SK-N-MC (cell line): ENCODE results near the gene TECR.

Experiments
- DNase-seq: peaks from one replicate; pipeline ENCODE4 v3.0.0-alpha.2; 2011; ENCODE audit warnings: low read depth, low spot score
- H3K27ac ChIP-seq: fragments of 200-600 bp; sonication (generic); 2 replicates; pipeline ENCODE4 v1.5.1; 2016; ENCODE audit warnings: mixed run types
- H3K36me3 ChIP-seq: fragments of 200-600 bp; sonication (generic); 2 replicates; pipeline ENCODE4 v1.6.1; 2017; ENCODE audit warnings: antibody characterized with exemption, low read length, mixed read lengths; ENCODE audit not compliant: insufficient read depth
- H3K4me3 ChIP-seq: fragments of 200-600 bp; sonication (generic); 2 replicates; pipeline ENCODE4 v1.5.1; 2016
- H3K9ac ChIP-seq: fragments of 200-600 bp; sonication (generic); 2 replicates; pipeline ENCODE4 v1.8.0; 2017; ENCODE audit warnings: mixed run types, mixed read lengths; ENCODE audit not compliant: insufficient read length
- H3K9me3 ChIP-seq: fragments of 200-600 bp; sonication (generic); 2 replicates; pipeline ENCODE4 v1.6.1; 2017; ENCODE audit warnings: low read depth, mild to moderate bottlenecking, antibody characterized with exemption, low read length, moderate library complexity, mixed read lengths
- EZH2 ChIP-seq: fragments of 200-600 bp; sonication (generic); IDR thresholded peaks from one replicate; pipeline ENCODE4 v1.6.1; 2017; ENCODE audit warnings: antibody characterized with exemption
- FOXP2 ChIP-seq: optimal IDR thresholded peaks from 2 replicates; pipeline ENCODE3; 2011; ENCODE audit warnings: mild to moderate bottlenecking, moderate library complexity; ENCODE audit not compliant: insufficient read depth; ENCODE audit errors: extremely low read length, control extremely low read depth
- POLR2AphosphoS5 ChIP-seq: IDR thresholded peaks from 2 replicates; pipeline ENCODE4 v1.6.1; 2012; ENCODE audit warnings: mild to moderate bottlenecking, low read depth, low read length, borderline replicate concordance

Gene TECR

DNA sequence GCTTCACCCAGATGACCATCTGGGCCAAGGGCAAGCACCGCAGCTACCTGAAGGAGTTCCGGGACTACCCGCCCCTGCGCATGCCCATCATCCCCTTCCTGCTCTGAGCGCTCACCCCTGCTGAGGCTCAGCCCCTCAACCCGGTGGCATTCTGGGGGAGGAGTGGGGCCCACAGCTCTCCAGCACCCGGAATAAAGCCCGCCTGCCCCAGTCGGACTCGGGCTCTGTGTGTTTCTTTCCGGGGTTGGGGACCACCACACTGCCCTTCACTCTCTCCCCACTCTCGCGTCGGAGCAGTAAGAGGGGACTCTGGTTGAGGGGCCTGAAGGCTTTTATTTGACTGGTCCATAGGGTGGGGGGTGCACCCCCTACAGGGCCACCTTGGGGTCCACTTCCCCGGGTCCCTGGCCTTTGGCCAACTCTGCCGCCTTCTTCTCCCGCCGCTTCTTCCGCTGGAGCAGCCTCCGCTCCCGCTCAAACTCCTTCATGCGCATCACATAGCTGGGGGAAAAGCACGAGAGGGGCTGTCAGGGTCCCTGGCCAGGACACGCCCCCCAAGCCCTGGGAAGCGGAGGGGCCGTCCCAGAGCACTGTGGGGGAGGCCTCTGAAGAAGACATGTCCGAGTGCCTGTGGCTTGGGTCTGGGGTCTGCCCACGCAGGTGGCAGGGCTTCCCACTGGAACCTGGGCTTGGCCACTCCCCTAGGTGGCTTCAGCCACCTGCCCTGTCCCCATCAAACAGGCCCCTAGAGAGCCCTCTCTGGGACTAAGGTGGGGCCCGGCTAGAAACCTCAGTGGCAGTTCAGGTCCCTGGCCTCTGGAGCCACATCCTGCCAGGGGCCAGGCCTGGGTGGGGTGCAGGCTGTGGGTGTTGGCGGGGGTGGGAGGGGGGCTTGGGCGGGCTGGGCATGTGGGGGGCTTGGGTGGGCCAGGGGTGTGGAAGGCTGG lies 36.6 kb downstream of the TECR start:
- no peak for DNase-seq
- H3K4me3 ChIP-seq, result no peak overlapping the region
- no peaks in the 10 kb centered on the region for H3K9me3 ChIP-seq
- TF ChIP-seq EZH2, result no peak
- no peak overlapping the region for H3K9ac ChIP-seq
- no peak overlapping the region for H3K27ac ChIP-seq
- peaks cover 24% of the 10 kb centered on the region; the same call in 1 of the 2 replicates for H3K36me3 ChIP-seq

DNA sequence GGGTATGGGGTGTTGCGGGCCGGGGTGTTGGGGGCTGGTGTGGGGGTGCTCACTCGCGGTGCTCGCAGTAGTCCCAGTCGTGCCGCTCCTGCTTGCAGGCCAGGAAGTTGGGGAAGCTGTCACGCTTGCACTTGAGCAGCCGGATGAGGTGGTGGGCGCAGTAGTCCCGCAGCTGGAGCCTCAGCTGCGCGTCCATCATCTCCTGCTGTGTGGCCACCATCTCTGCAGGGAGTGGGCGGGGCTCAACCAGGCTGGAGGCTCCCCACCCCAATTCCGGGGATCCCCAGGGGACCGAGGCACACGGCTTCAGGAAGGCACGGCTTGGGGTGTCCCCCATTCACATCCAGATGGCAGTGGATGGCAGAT lies 37.3 kb downstream of the TECR start:
- Histone ChIP-seq H3K4me3 (no peak overlapping the region), H3K27ac (no peak overlapping the region), H3K9ac (no peak overlapping the region), H3K36me3 (peaks cover 24% of the 10 kb centered on the region; the same call in 1 of the 2 replicates), H3K9me3 (no peaks in the 10 kb centered on the region)
- no peak for DNase-seq
- TF ChIP-seq POLR2AphosphoS5 (no peak; the same call in 1 of the 2 replicates), FOXP2 (no peak), EZH2 (no peak)

DNA sequence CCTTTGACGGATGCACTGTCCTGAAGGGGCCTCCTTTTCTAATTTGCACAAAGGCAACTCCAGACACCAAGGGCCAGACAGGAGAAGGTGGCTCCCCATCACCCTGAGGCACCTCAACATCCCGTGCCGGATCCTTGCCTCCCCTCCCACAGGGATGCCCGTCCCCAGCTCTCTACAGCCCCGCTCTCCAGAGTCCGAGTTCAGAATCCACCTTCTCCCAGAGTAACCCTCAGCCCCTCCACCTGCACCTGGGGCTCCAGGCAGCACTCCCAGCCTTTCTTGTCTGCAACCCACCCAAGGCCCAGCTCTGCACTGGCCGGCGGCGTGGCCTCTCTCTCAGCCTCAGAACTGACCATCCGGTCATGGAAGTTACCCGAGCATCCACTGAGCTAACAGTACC lies 37.7 kb downstream of the TECR start:
- no peak for DNase-seq
- no peak overlapping the region for H3K9ac ChIP-seq
- H3K4me3 ChIP-seq, result no peak overlapping the region
- TF ChIP-seq EZH2 (no peak), FOXP2 (no peak), POLR2AphosphoS5 (no peak)
- peaks cover 24% of the 10 kb centered on the region; the same call in 1 of the 2 replicates for H3K36me3 ChIP-seq
- H3K9me3 ChIP-seq, result no peaks in the 10 kb centered on the region
- H3K27ac ChIP-seq, result no peak overlapping the region

DNA sequence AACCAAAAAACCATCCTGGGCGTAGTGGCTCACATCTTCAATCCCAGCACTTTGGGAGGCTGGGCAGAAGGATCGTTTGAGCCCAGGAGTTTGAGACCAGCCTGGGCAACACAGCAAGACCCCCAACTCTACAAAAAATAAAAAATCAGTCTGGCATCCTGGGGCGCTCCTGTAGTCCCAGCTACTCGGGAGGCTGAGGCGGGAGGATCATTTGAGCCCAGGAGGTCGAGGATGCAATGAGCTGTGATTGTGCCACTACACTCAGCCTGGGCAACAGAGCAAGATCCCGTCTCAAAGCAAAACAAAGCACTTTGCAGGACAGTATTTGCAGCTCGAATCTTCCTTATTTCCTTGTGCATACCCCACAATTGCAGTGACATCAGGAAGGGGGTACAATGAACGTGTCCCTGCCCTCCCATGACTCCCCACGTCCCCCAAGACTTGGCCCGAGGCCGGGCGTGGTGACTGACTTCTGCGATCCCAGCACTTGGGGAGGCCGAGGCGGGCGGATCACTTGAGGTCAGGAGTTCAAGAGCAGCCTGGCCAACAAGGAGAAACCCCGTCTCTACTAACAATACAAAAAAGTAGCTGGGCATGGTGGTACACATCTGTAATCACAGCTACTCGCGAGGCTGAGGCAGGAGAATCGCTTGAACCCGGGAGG lies 41.6 kb downstream of the TECR start:
- H3K4me3 ChIP-seq, result peak overlapping the region; percentile 86
- H3K27ac ChIP-seq, result no peak overlapping the region
- H3K36me3 ChIP-seq, result peaks cover 7% of the 10 kb centered on the region; the same call in 1 of the 2 replicates
- no peak for DNase-seq
- H3K9me3 ChIP-seq, result no peaks in the 10 kb centered on the region
- TF ChIP-seq POLR2AphosphoS5 (no peak), FOXP2 (no peak), EZH2 (no peak)
- peak overlapping the region; percentile 86 for H3K9ac ChIP-seq

DNA sequence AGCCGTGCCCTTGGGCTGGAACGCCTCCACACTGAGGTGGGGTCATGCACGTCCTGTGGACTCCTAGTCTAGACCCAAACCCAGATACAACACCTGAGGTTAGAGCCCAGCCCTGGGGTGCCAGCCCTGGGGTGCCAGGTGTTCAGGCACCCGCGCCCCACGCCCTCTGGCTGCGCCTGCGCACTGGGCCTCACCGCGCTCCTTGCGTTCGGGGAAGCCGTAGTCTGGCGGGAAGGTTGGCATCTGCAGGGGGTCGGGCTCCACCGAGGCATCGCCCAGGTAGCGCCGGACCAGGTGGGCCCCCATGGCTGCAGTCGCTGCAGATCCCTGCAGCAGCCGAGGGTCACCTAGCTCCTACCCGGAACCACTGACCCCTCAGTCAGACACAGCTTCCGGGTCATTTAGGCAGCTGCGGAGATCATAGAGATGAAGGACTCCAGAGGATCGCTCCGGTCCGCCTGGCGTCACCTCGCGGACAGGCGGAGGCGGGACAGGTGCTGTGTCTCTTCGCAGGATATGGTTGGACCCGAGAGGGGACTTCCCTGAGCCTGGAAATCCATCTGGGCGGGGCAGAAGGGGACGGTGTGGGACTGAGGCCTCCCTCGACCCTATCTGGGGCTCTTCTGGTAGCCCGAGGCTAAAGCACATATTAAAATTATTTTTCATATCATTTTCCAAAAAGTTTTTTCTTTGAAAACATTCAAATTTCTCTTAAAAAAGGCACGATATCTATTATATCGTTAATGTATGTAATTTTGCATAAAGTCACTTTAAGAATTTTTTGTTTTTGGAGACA lies 42.5 kb downstream of the TECR start, which contains the start of gene NDUFB7:
Gene NDUFB7 (minus strand): TSS at position 372 of the 796 bp plus-strand sequence. CDS start 66 bp downstream, at position 306.
- peak within 1 kb of the TSS; percentile 86 for H3K9ac ChIP-seq
- no peak within 1 kb of the TSS for H3K27ac ChIP-seq
- H3K4me3 ChIP-seq, result peak within 1 kb of the TSS; percentile 86
- no peaks in the 10 kb centered on the region for H3K9me3 ChIP-seq
- H3K36me3 ChIP-seq, result peaks cover 4% of the 10 kb centered on the region; the same call in 1 of the 2 replicates
- peak; percentile 71 for DNase-seq
- TF ChIP-seq POLR2AphosphoS5 (peak; percentile 80), FOXP2 (peak; percentile 22), EZH2 (no peak)

DNA sequence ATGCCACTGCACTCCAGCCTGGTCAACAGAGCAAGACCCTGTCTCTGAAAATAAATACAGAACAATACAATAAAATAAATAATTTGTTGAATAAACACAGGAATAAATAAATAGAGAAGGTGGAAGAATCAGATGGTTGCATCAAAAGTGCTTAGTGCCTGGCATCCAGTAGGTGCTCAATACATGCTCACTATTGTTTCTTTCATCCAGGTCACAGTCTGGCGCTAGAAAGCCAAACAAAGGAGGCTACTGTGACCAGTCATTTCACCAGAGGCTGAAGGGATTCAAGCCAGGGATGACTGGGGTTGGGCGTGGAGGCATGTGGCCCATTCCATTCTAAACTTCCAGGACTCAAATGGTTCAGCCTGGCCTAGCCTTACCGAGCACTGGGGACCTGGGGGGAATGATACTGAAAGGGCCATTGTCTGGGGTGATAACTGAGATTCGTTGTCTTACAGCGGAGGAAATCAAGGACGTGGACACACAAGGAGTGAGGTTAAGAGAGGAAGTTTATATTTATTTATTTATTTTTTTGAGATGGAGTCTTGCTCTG lies 46.1 kb downstream of the TECR start:
- no peak for TF ChIP-seq FOXP2
- no peak for TF ChIP-seq EZH2
- no peak for TF ChIP-seq POLR2AphosphoS5

DNA sequence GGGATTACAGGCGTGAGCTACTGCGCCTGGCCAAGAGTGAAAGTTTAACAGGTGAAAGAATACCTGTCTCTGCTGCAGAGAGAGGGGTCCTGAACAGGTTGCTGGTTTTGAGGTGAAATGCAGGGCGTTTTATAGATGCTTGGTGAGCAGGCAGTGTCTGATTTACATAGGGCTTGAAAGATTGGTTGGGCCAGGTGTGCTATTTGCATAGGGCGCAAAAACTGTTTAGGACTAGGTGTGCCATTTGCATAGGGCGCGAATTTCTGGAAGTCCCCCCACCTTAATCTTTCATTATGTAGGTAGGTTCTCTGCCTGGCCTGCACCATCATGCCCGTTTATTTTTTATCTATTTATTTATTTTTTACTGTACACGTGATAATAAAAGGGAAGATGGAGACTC lies 47.0 kb downstream of the TECR start:
- no peak for DNase-seq
- TF ChIP-seq EZH2, result no peak
- no peak for TF ChIP-seq FOXP2
- TF ChIP-seq POLR2AphosphoS5, result no peak
- no peak overlapping the region for H3K9ac ChIP-seq
- H3K36me3 ChIP-seq, result no peaks in the 10 kb centered on the region
- H3K4me3 ChIP-seq, result no peak overlapping the region
- H3K9me3 ChIP-seq, result no peaks in the 10 kb centered on the region
- no peak overlapping the region for H3K27ac ChIP-seq

More for the DNA sequence above, 46.1 kb downstream of the TECR start:
- no peak overlapping the region for H3K27ac ChIP-seq
- no peaks in the 10 kb centered on the region for H3K36me3 ChIP-seq
- DNase-seq, result no peak
- H3K9ac ChIP-seq, result no peak overlapping the region
- H3K4me3 ChIP-seq, result no peak overlapping the region
- no peaks in the 10 kb centered on the region for H3K9me3 ChIP-seq
